ENCODE data around the gene LAMTOR3.

The LAMTOR3 gene

GRCh38 chr4:99846891-99847290 is 47.3 kb downstream of the LAMTOR3 start:
- H3K4me1 ChIP-seq (ENCODE audit: control extremely low read depth in 1 of 4, control insufficient read depth in 4 of 4, insufficient read depth in 4 of 4, low read length in 3 of 4): peaks cover 12 to 20% (median 18%) of the 10 kb centered on the region in 4 experiments
- H3K4me3 ChIP-seq (ENCODE audit: control insufficient read depth in 1 of 7, extremely low read depth in 1 of 7, insufficient read depth in 4 of 7, low read depth in 2 of 7, low read length in 6 of 7): no peak overlapping the region
- WGBS (ENCODE audit: insufficient coverage): no CpG with 5 or more reads among the region's 1 CpG
- CTCF ChIA-PET: interaction anchor here (1.1 to 2.1 kb wide), 5 partner anchors 9 to 39 kb away, joined by 3 to 10 read pairs (median 3); no protein-coding TSS in a partner anchor
- POLR2A ChIA-PET: no interaction called here
- no peaks in the 10 kb centered on the region for H3K9me3 ChIP-seq (ENCODE audit: control extremely low read depth in 1 of 5, control insufficient read depth in 4 of 5, insufficient read depth in 2 of 5, low read depth in 1 of 5, low read length in 4 of 5)
- DNase-seq: peak in 1 of 3 donors; percentile 8
- no peaks in the 10 kb centered on the region for H3K27me3 ChIP-seq (replicated peaks in 2 of 5; ENCODE audit: control insufficient read depth in 4 of 5, insufficient read depth in 5 of 5, low read length in 4 of 5)
- peak overlapping the region in 1 of 2 experiments; percentile 57 for H3K27ac ChIP-seq (ENCODE audit: insufficient read depth in 1 of 2, low read depth in 1 of 2, low read length in 2 of 2, poor library complexity in 1 of 2, severe bottlenecking in 2 of 2)
- H3K36me3 ChIP-seq (ENCODE audit: control insufficient read depth in 4 of 4, insufficient read depth in 4 of 4, low read length in 3 of 4): peaks cover 0 to 10% (median 6%) of the 10 kb centered on the region in 4 experiments

DNA sequence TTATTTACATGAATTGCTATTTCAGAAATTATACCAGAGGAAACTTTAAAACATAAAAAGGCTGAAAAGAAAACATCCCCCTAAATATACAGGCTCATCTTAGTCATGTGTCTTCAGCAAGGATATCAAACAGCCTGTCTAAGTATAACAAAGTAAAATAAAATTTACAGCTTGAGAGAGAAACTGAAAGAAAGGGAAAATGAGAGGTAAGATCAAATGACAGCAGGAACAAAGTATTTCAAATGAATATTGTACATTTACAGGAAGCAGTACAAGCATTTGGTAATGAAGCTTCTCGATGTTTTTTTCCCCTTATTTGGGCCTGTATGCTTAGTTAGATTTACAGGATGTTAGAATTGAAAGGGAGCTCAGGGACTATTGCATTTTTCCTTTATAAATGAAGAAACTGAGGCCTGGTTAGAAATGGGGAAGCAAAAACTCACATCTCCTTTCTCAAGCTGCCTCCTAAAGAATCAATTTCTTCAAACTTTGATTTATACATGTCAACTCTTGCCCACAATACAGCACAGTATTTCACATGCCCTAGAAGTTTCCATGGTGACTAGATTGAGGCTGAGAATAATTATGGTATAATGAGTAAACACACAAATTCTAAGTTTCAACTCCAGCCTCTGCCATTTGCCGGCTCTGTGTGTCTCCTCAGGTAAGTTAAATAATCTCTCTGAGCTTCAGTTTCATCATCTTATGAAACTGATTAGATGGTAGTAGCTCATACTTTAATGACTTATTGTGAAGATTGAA is 48.3 kb downstream of the LAMTOR3 start:
- DNase-seq: peak in 2 of 3 donors; percentile 40 to 60
- H3K4me1 ChIP-seq (ENCODE audit: control extremely low read depth in 1 of 4, control insufficient read depth in 4 of 4, insufficient read depth in 4 of 4, low read length in 3 of 4): peaks cover 12 to 20% (median 18%) of the 10 kb centered on the region in 4 experiments
- CTCF ChIA-PET: interaction anchor here (0.7 to 1.6 kb wide), 6 partner anchors 11 to 38 kb away, joined by 3 to 4 read pairs (median 3); no protein-coding TSS in a partner anchor

GRCh38 chr4:99845179-99845578 is 49.0 kb downstream of the LAMTOR3 start:
- H3K27me3 ChIP-seq (replicated peaks in 2 of 5; ENCODE audit: control insufficient read depth in 4 of 5, insufficient read depth in 5 of 5, low read length in 4 of 5): no peaks in the 10 kb centered on the region
- no peak for DNase-seq
- H3K9me3 ChIP-seq (ENCODE audit: control extremely low read depth in 1 of 5, control insufficient read depth in 4 of 5, insufficient read depth in 2 of 5, low read depth in 1 of 5, low read length in 4 of 5): no peaks in the 10 kb centered on the region
- WGBS (ENCODE audit: insufficient coverage): no CpG with 5 or more reads among the region's 1 CpG
- peaks cover 12 to 20% (median 18%) of the 10 kb centered on the region in 4 experiments for H3K4me1 ChIP-seq (ENCODE audit: control extremely low read depth in 1 of 4, control insufficient read depth in 4 of 4, insufficient read depth in 4 of 4, low read length in 3 of 4)
- peaks cover under 1 to 19% (median 10%) of the 10 kb centered on the region in 4 experiments for H3K36me3 ChIP-seq (ENCODE audit: control insufficient read depth in 4 of 4, insufficient read depth in 4 of 4, low read length in 3 of 4)
- H3K27ac ChIP-seq (ENCODE audit: insufficient read depth in 1 of 2, low read depth in 1 of 2, low read length in 2 of 2, poor library complexity in 1 of 2, severe bottlenecking in 2 of 2): no peak overlapping the region
- ChIA-PET CTCF (interaction anchor here (0.9 to 1.4 kb wide), 2 partner anchors 12 to 37 kb away, joined by 3 read pairs; no protein-coding TSS in a partner anchor), POLR2A (interaction anchor here (0.5 to 0.6 kb wide), 2 partner anchors 935 to 1584 kb away, joined by 3 read pairs; partner anchors contain the start of gene RAP1GDS1)
- H3K4me3 ChIP-seq (ENCODE audit: control insufficient read depth in 1 of 7, extremely low read depth in 1 of 7, insufficient read depth in 4 of 7, low read depth in 2 of 7, low read length in 6 of 7): no peak overlapping the region

More for the DNA sequence above, 48.3 kb downstream of the LAMTOR3 start:
- Histone ChIP-seq H3K27ac (ENCODE audit: insufficient read depth in 1 of 2, low read depth in 1 of 2, low read length in 2 of 2, poor library complexity in 1 of 2, severe bottlenecking in 2 of 2) (peak overlapping the region in 1 of 2 experiments; percentile 36), H3K4me3 (ENCODE audit: control insufficient read depth in 1 of 7, extremely low read depth in 1 of 7, insufficient read depth in 4 of 7, low read depth in 2 of 7, low read length in 6 of 7) (no peak overlapping the region), H3K27me3 (replicated peaks in 2 of 5; ENCODE audit: control insufficient read depth in 4 of 5, insufficient read depth in 5 of 5, low read length in 4 of 5) (no peaks in the 10 kb centered on the region), H3K9me3 (ENCODE audit: control extremely low read depth in 1 of 5, control insufficient read depth in 4 of 5, insufficient read depth in 2 of 5, low read depth in 1 of 5, low read length in 4 of 5) (no peaks in the 10 kb centered on the region), H3K36me3 (ENCODE audit: control insufficient read depth in 4 of 4, insufficient read depth in 4 of 4, low read length in 3 of 4) (peaks cover 0 to 19% (median 10%) of the 10 kb centered on the region in 4 experiments)
- POLR2A ChIA-PET: interaction anchor here (0.6 kb wide), 2 partner anchors 285 to 1585 kb away, joined by 3 read pairs; partner anchors contain the start of gene RAP1GDS1
- WGBS (ENCODE audit: insufficient coverage): 0% methylated on average over 1 of the region's 2 CpGs

DNA sequence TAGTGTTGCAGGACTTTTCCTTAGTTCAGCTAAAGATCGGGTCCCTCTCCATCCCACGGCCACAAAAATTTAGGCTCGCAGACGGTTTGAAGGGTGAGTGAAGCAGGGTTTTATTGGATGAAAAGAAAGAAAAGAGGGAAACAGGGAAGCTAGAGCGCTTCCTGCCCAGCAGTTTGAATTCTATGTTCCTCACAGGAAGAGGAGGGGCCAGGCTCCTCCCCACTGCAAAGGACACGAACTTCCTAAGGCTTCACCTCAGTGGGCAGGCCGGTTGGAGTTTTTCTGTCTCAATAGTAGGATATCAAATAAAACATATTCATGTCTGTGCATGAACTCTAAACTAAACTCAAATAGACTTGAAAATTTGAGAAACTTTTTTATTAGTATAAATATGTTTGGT is 50.2 kb downstream of the LAMTOR3 start:
- ChIA-PET CTCF (interaction anchor here (1.7 kb wide), 1 partner anchor 10 kb away, joined by 6 read pairs; no protein-coding TSS in a partner anchor), POLR2A (no interaction called here)
- WGBS (ENCODE audit: insufficient coverage): 94% methylated on average over 5 of the region's 7 CpGs

GRCh38 chr4:99843413-99843812 is 50.8 kb downstream of the LAMTOR3 start:
- Histone ChIP-seq H3K36me3 (ENCODE audit: control insufficient read depth in 4 of 4, insufficient read depth in 4 of 4, low read length in 3 of 4) (peaks cover 6 to 26% (median 11%) of the 10 kb centered on the region in 4 experiments), H3K27ac (ENCODE audit: insufficient read depth in 1 of 2, low read depth in 1 of 2, low read length in 2 of 2, poor library complexity in 1 of 2, severe bottlenecking in 2 of 2) (peak overlapping the region in 1 of 2 experiments; percentile 62)

More for the DNA sequence above, 50.2 kb downstream of the LAMTOR3 start:
- Histone ChIP-seq H3K27me3 (replicated peaks in 2 of 5; ENCODE audit: control insufficient read depth in 4 of 5, insufficient read depth in 5 of 5, low read length in 4 of 5) (no peaks in the 10 kb centered on the region), H3K27ac (ENCODE audit: insufficient read depth in 1 of 2, low read depth in 1 of 2, low read length in 2 of 2, poor library complexity in 1 of 2, severe bottlenecking in 2 of 2) (no peak overlapping the region), H3K4me1 (ENCODE audit: control extremely low read depth in 1 of 4, control insufficient read depth in 4 of 4, insufficient read depth in 4 of 4, low read length in 3 of 4) (peaks cover 12 to 20% (median 18%) of the 10 kb centered on the region in 4 experiments), H3K9me3 (ENCODE audit: control extremely low read depth in 1 of 5, control insufficient read depth in 4 of 5, insufficient read depth in 2 of 5, low read depth in 1 of 5, low read length in 4 of 5) (no peaks in the 10 kb centered on the region), H3K36me3 (ENCODE audit: control insufficient read depth in 4 of 4, insufficient read depth in 4 of 4, low read length in 3 of 4) (peaks cover 6 to 22% (median 9%) of the 10 kb centered on the region in 4 experiments), H3K4me3 (ENCODE audit: control insufficient read depth in 1 of 7, extremely low read depth in 1 of 7, insufficient read depth in 4 of 7, low read depth in 2 of 7, low read length in 6 of 7) (no peak overlapping the region)
- no peak for DNase-seq

GRCh38 chr4:99841129-99841528 is 53.1 kb downstream of the LAMTOR3 start:
- no peak overlapping the region for H3K27ac ChIP-seq (ENCODE audit: insufficient read depth in 1 of 2, low read depth in 1 of 2, low read length in 2 of 2, poor library complexity in 1 of 2, severe bottlenecking in 2 of 2)
- WGBS (ENCODE audit: insufficient coverage): 100% methylated on average over 2 of the region's 4 CpGs
- ChIA-PET POLR2A (no interaction called here), CTCF (no interaction called here)
- H3K4me3 ChIP-seq (ENCODE audit: control insufficient read depth in 1 of 7, extremely low read depth in 1 of 7, insufficient read depth in 4 of 7, low read depth in 2 of 7, low read length in 6 of 7): no peak overlapping the region
- no peaks in the 10 kb centered on the region for H3K27me3 ChIP-seq (replicated peaks in 2 of 5; ENCODE audit: control insufficient read depth in 4 of 5, insufficient read depth in 5 of 5, low read length in 4 of 5)
- no peak for DNase-seq
- H3K9me3 ChIP-seq (ENCODE audit: control extremely low read depth in 1 of 5, control insufficient read depth in 4 of 5, insufficient read depth in 2 of 5, low read depth in 1 of 5, low read length in 4 of 5): no peaks in the 10 kb centered on the region
- peaks cover 6 to 42% (median 19%) of the 10 kb centered on the region in 4 experiments for H3K36me3 ChIP-seq (ENCODE audit: control insufficient read depth in 4 of 4, insufficient read depth in 4 of 4, low read length in 3 of 4)
- H3K4me1 ChIP-seq (ENCODE audit: control extremely low read depth in 1 of 4, control insufficient read depth in 4 of 4, insufficient read depth in 4 of 4, low read length in 3 of 4): peaks cover 2 to 5% (median 4%) of the 10 kb centered on the region in 4 experiments

More at GRCh38 chr4:99843413-99843812, 50.8 kb downstream of the LAMTOR3 start:
- H3K4me1 ChIP-seq (ENCODE audit: control extremely low read depth in 1 of 4, control insufficient read depth in 4 of 4, insufficient read depth in 4 of 4, low read length in 3 of 4): peaks cover 12 to 20% (median 18%) of the 10 kb centered on the region in 4 experiments
- H3K4me3 ChIP-seq (ENCODE audit: control insufficient read depth in 1 of 7, extremely low read depth in 1 of 7, insufficient read depth in 4 of 7, low read depth in 2 of 7, low read length in 6 of 7): no peak overlapping the region
- ChIA-PET CTCF (interaction anchor here (1.7 kb wide), 1 partner anchor 11 kb away, joined by 6 read pairs; no protein-coding TSS in a partner anchor), POLR2A (no interaction called here)
- no peaks in the 10 kb centered on the region for H3K9me3 ChIP-seq (ENCODE audit: control extremely low read depth in 1 of 5, control insufficient read depth in 4 of 5, insufficient read depth in 2 of 5, low read depth in 1 of 5, low read length in 4 of 5)
- no peaks in the 10 kb centered on the region for H3K27me3 ChIP-seq (replicated peaks in 2 of 5; ENCODE audit: control insufficient read depth in 4 of 5, insufficient read depth in 5 of 5, low read length in 4 of 5)
- DNase-seq: no peak

- DNase-seq: no peak
- Histone ChIP-seq H3K27me3 (replicated peaks in 2 of 5; ENCODE audit: control insufficient read depth in 4 of 5, insufficient read depth in 5 of 5, low read length in 4 of 5) (no peaks in the 10 kb centered on the region), H3K9me3 (ENCODE audit: control extremely low read depth in 1 of 5, control insufficient read depth in 4 of 5, insufficient read depth in 2 of 5, low read depth in 1 of 5, low read length in 4 of 5) (no peaks in the 10 kb centered on the region), H3K4me3 (ENCODE audit: control insufficient read depth in 1 of 7, extremely low read depth in 1 of 7, insufficient read depth in 4 of 7, low read depth in 2 of 7, low read length in 6 of 7) (no peak overlapping the region), H3K4me1 (ENCODE audit: control extremely low read depth in 1 of 4, control insufficient read depth in 4 of 4, insufficient read depth in 4 of 4, low read length in 3 of 4) (no peaks in the 10 kb centered on the region), H3K27ac (ENCODE audit: insufficient read depth in 1 of 2, low read depth in 1 of 2, low read length in 2 of 2, poor library complexity in 1 of 2, severe bottlenecking in 2 of 2) (no peak overlapping the region), H3K36me3 (ENCODE audit: control insufficient read depth in 4 of 4, insufficient read depth in 4 of 4, low read length in 3 of 4) (peaks cover 6 to 52% (median 29%) of the 10 kb centered on the region in 4 experiments)
- CTCF ChIA-PET: no interaction called here
- POLR2A ChIA-PET: no interaction called here
- WGBS (ENCODE audit: insufficient coverage): 100% methylated on average over 2 of the region's 2 CpGs
Observed at GRCh38 chr4:99838927-99839326, 55.3 kb downstream of the LAMTOR3 start.
